Testis (tissue), 2 donors: Measurements from ENCODE around the gene COBL.

Source experiments
- CTCF ChIP-seq, 3 experiments: fragments of 450-650 bp in 2 of 3; fragments of 200-600 bp in 1 of 3; sonication (generic) in 1 of 3; IDR thresholded peaks; one replicate each; pipeline ENCODE4 v1.5.1; 2016 to 2019; ENCODE audit warnings: antibody characterized with exemption in 3 of 3, mild to moderate bottlenecking in 2 of 3, moderate library complexity in 1 of 3
- POLR2A ChIP-seq: fragments of 450-650 bp; IDR thresholded peaks from one replicate; pipeline ENCODE4 v1.6.1; 2017; ENCODE audit warnings: antibody characterized with exemption, mild to moderate bottlenecking, moderate library complexity

GRCh38 chr7:51349820-51350545 is 33.4 kb upstream of the COBL start:
- no peak for TF ChIP-seq CTCF (IDR thresholded peaks at IDR 0.05)
- no peak for TF ChIP-seq POLR2A
